ENCODE measurements around the gene FANK1.

Gene FANK1

GRCh38 chr10:126016882-126017281, 120.5 kb downstream of the FANK1 start:
- Histone ChIP-seq H3K4me1 (ENCODE audit: control extremely low read depth in 1 of 4, control insufficient read depth in 4 of 4, insufficient read depth in 4 of 4, low read length in 3 of 4) (peaks cover 0 to 3% (median under 1%) of the 10 kb centered on the region in 4 experiments), H3K27me3 (replicated peaks in 2 of 5; ENCODE audit: control insufficient read depth in 4 of 5, insufficient read depth in 5 of 5, low read length in 4 of 5) (no peaks in the 10 kb centered on the region), H3K9me3 (ENCODE audit: control extremely low read depth in 1 of 5, control insufficient read depth in 4 of 5, insufficient read depth in 2 of 5, low read depth in 1 of 5, low read length in 4 of 5) (peaks cover 0 to 3% (median 0%) of the 10 kb centered on the region in 5 experiments), H3K4me3 (ENCODE audit: control insufficient read depth in 1 of 7, extremely low read depth in 1 of 7, insufficient read depth in 4 of 7, low read depth in 2 of 7, low read length in 6 of 7) (no peak overlapping the region), H3K36me3 (ENCODE audit: control insufficient read depth in 4 of 4, insufficient read depth in 4 of 4, low read length in 3 of 4) (no peaks in the 10 kb centered on the region), H3K27ac (ENCODE audit: insufficient read depth in 1 of 2, low read depth in 1 of 2, low read length in 2 of 2, poor library complexity in 1 of 2, severe bottlenecking in 2 of 2) (no peak overlapping the region)
- WGBS (ENCODE audit: insufficient coverage), result 100% methylated on average over 2 of the region's 3 CpGs
- POLR2A ChIA-PET, result no interaction called here
- CTCF ChIA-PET, result interaction anchor here (0.9 to 1.1 kb wide), 2 partner anchors 14 to 35 kb away, joined by 3 read pairs; no protein-coding TSS in a partner anchor
- DNase-seq, result no peak

- DNase-seq, result no peak
- H3K36me3 ChIP-seq (ENCODE audit: control insufficient read depth in 4 of 4, insufficient read depth in 4 of 4, low read length in 3 of 4), result no peaks in the 10 kb centered on the region
- POLR2A ChIA-PET, result no interaction called here
- CTCF ChIA-PET, result no interaction called here
- peaks cover 0 to 3% (median 0%) of the 10 kb centered on the region in 5 experiments for H3K9me3 ChIP-seq (ENCODE audit: control extremely low read depth in 1 of 5, control insufficient read depth in 4 of 5, insufficient read depth in 2 of 5, low read depth in 1 of 5, low read length in 4 of 5)
- peaks cover 0 to 3% (median 0%) of the 10 kb centered on the region in 4 experiments for H3K4me1 ChIP-seq (ENCODE audit: control extremely low read depth in 1 of 4, control insufficient read depth in 4 of 4, insufficient read depth in 4 of 4, low read length in 3 of 4)
- H3K27me3 ChIP-seq (replicated peaks in 2 of 5; ENCODE audit: control insufficient read depth in 4 of 5, insufficient read depth in 5 of 5, low read length in 4 of 5), result no peaks in the 10 kb centered on the region
- H3K4me3 ChIP-seq (ENCODE audit: control insufficient read depth in 1 of 7, extremely low read depth in 1 of 7, insufficient read depth in 4 of 7, low read depth in 2 of 7, low read length in 6 of 7), result no peak overlapping the region
- H3K27ac ChIP-seq (ENCODE audit: insufficient read depth in 1 of 2, low read depth in 1 of 2, low read length in 2 of 2, poor library complexity in 1 of 2, severe bottlenecking in 2 of 2), result no peak overlapping the region
- WGBS (ENCODE audit: insufficient coverage), result 100% methylated on average over 2 of the region's 2 CpGs
Observed at GRCh38 chr10:126017961-126018560, 121.7 kb downstream of the FANK1 start.

- DNase-seq, result no peak
- Histone ChIP-seq H3K4me3 (ENCODE audit: control insufficient read depth in 1 of 7, extremely low read depth in 1 of 7, insufficient read depth in 4 of 7, low read depth in 2 of 7, low read length in 6 of 7) (no peak overlapping the region), H3K4me1 (ENCODE audit: control extremely low read depth in 1 of 4, control insufficient read depth in 4 of 4, insufficient read depth in 4 of 4, low read length in 3 of 4) (no peaks in the 10 kb centered on the region), H3K36me3 (ENCODE audit: control insufficient read depth in 4 of 4, insufficient read depth in 4 of 4, low read length in 3 of 4) (no peaks in the 10 kb centered on the region), H3K27me3 (replicated peaks in 2 of 5; ENCODE audit: control insufficient read depth in 4 of 5, insufficient read depth in 5 of 5, low read length in 4 of 5) (no peaks in the 10 kb centered on the region), H3K9me3 (ENCODE audit: control extremely low read depth in 1 of 5, control insufficient read depth in 4 of 5, insufficient read depth in 2 of 5, low read depth in 1 of 5, low read length in 4 of 5) (peaks cover 0 to 6% (median under 1%) of the 10 kb centered on the region in 5 experiments), H3K27ac (ENCODE audit: insufficient read depth in 1 of 2, low read depth in 1 of 2, low read length in 2 of 2, poor library complexity in 1 of 2, severe bottlenecking in 2 of 2) (no peak overlapping the region)
- CTCF ChIA-PET, result no interaction called here
- 93% methylated on average over 2 of the region's 5 CpGs for WGBS (ENCODE audit: insufficient coverage)
- POLR2A ChIA-PET, result no interaction called here
Observed at GRCh38 chr10:126021833-126022500, 125.6 kb downstream of the FANK1 start.

GRCh38 chr10:126022841-126023240, 126.5 kb downstream of the FANK1 start:
- peaks cover 0 to 6% (median 1%) of the 10 kb centered on the region in 5 experiments for H3K9me3 ChIP-seq (ENCODE audit: control extremely low read depth in 1 of 5, control insufficient read depth in 4 of 5, insufficient read depth in 2 of 5, low read depth in 1 of 5, low read length in 4 of 5)
- CTCF ChIA-PET, result interaction anchor here (1.6 kb wide), 1 partner anchor 13 kb away, joined by 3 read pairs; no protein-coding TSS in a partner anchor
- H3K27me3 ChIP-seq (replicated peaks in 2 of 5; ENCODE audit: control insufficient read depth in 4 of 5, insufficient read depth in 5 of 5, low read length in 4 of 5), result no peaks in the 10 kb centered on the region
- no peak for DNase-seq
- POLR2A ChIA-PET, result no interaction called here
- H3K27ac ChIP-seq (ENCODE audit: insufficient read depth in 1 of 2, low read depth in 1 of 2, low read length in 2 of 2, poor library complexity in 1 of 2, severe bottlenecking in 2 of 2), result no peak overlapping the region
- H3K4me3 ChIP-seq (ENCODE audit: control insufficient read depth in 1 of 7, extremely low read depth in 1 of 7, insufficient read depth in 4 of 7, low read depth in 2 of 7, low read length in 6 of 7), result no peak overlapping the region
- WGBS (ENCODE audit: insufficient coverage), result 96% methylated on average over 5 of the region's 5 CpGs
- H3K4me1 ChIP-seq (ENCODE audit: control extremely low read depth in 1 of 4, control insufficient read depth in 4 of 4, insufficient read depth in 4 of 4, low read length in 3 of 4), result no peaks in the 10 kb centered on the region
- H3K36me3 ChIP-seq (ENCODE audit: control insufficient read depth in 4 of 4, insufficient read depth in 4 of 4, low read length in 3 of 4), result no peaks in the 10 kb centered on the region

GRCh38 chr10:126027692-126028091, 131.3 kb downstream of the FANK1 start:
- no peak overlapping the region for H3K4me3 ChIP-seq (ENCODE audit: control insufficient read depth in 1 of 7, extremely low read depth in 1 of 7, insufficient read depth in 4 of 7, low read depth in 2 of 7, low read length in 6 of 7)
- no CpG with 5 or more reads among the region's 1 CpG for WGBS (ENCODE audit: insufficient coverage)
- peaks cover 0 to 11% (median 5%) of the 10 kb centered on the region in 5 experiments for H3K9me3 ChIP-seq (ENCODE audit: control extremely low read depth in 1 of 5, control insufficient read depth in 4 of 5, insufficient read depth in 2 of 5, low read depth in 1 of 5, low read length in 4 of 5)
- no peak for DNase-seq
- H3K27me3 ChIP-seq (replicated peaks in 2 of 5; ENCODE audit: control insufficient read depth in 4 of 5, insufficient read depth in 5 of 5, low read length in 4 of 5), result no peaks in the 10 kb centered on the region
- no peaks in the 10 kb centered on the region for H3K4me1 ChIP-seq (ENCODE audit: control extremely low read depth in 1 of 4, control insufficient read depth in 4 of 4, insufficient read depth in 4 of 4, low read length in 3 of 4)
- ChIA-PET POLR2A (no interaction called here), CTCF (interaction anchor here (1.4 kb wide), 1 partner anchor 9 kb away, joined by 5 read pairs; no protein-coding TSS in a partner anchor)
- H3K36me3 ChIP-seq (ENCODE audit: control insufficient read depth in 4 of 4, insufficient read depth in 4 of 4, low read length in 3 of 4), result no peaks in the 10 kb centered on the region
- H3K27ac ChIP-seq (ENCODE audit: insufficient read depth in 1 of 2, low read depth in 1 of 2, low read length in 2 of 2, poor library complexity in 1 of 2, severe bottlenecking in 2 of 2), result no peak overlapping the region

- 100% methylated on average over 3 of the region's 3 CpGs for WGBS (ENCODE audit: insufficient coverage)
- Histone ChIP-seq H3K27me3 (replicated peaks in 2 of 5; ENCODE audit: control insufficient read depth in 4 of 5, insufficient read depth in 5 of 5, low read length in 4 of 5) (peaks cover 0 to 2% (median 0%) of the 10 kb centered on the region in 5 experiments), H3K4me1 (ENCODE audit: control extremely low read depth in 1 of 4, control insufficient read depth in 4 of 4, insufficient read depth in 4 of 4, low read length in 3 of 4) (no peaks in the 10 kb centered on the region), H3K36me3 (ENCODE audit: control insufficient read depth in 4 of 4, insufficient read depth in 4 of 4, low read length in 3 of 4) (no peaks in the 10 kb centered on the region), H3K9me3 (ENCODE audit: control extremely low read depth in 1 of 5, control insufficient read depth in 4 of 5, insufficient read depth in 2 of 5, low read depth in 1 of 5, low read length in 4 of 5) (peaks cover 0 to 20% (median 11%) of the 10 kb centered on the region in 5 experiments), H3K27ac (ENCODE audit: insufficient read depth in 1 of 2, low read depth in 1 of 2, low read length in 2 of 2, poor library complexity in 1 of 2, severe bottlenecking in 2 of 2) (no peak overlapping the region), H3K4me3 (ENCODE audit: control insufficient read depth in 1 of 7, extremely low read depth in 1 of 7, insufficient read depth in 4 of 7, low read depth in 2 of 7, low read length in 6 of 7) (no peak overlapping the region)
- CTCF ChIA-PET, result interaction anchor here (1.2 to 1.9 kb wide), 2 partner anchors 11 to 13 kb away, joined by 3 to 5 read pairs; no protein-coding TSS in a partner anchor
- no peak for DNase-seq
- POLR2A ChIA-PET, result no interaction called here
Observed at GRCh38 chr10:126029999-126030398, 133.6 kb downstream of the FANK1 start.

GRCh38 chr10:126034586-126034985, 138.2 kb downstream of the FANK1 start:
- Histone ChIP-seq H3K27ac (ENCODE audit: insufficient read depth in 1 of 2, low read depth in 1 of 2, low read length in 2 of 2, poor library complexity in 1 of 2, severe bottlenecking in 2 of 2) (no peak overlapping the region), H3K9me3 (ENCODE audit: control extremely low read depth in 1 of 5, control insufficient read depth in 4 of 5, insufficient read depth in 2 of 5, low read depth in 1 of 5, low read length in 4 of 5) (peaks cover 0 to 10% (median 3%) of the 10 kb centered on the region in 5 experiments), H3K36me3 (ENCODE audit: control insufficient read depth in 4 of 4, insufficient read depth in 4 of 4, low read length in 3 of 4) (no peaks in the 10 kb centered on the region), H3K4me1 (ENCODE audit: control extremely low read depth in 1 of 4, control insufficient read depth in 4 of 4, insufficient read depth in 4 of 4, low read length in 3 of 4) (peaks cover 0 to 7% (median 1%) of the 10 kb centered on the region in 4 experiments), H3K27me3 (replicated peaks in 2 of 5; ENCODE audit: control insufficient read depth in 4 of 5, insufficient read depth in 5 of 5, low read length in 4 of 5) (peaks cover 0 to 2% (median 0%) of the 10 kb centered on the region in 5 experiments), H3K4me3 (ENCODE audit: control insufficient read depth in 1 of 7, extremely low read depth in 1 of 7, insufficient read depth in 4 of 7, low read depth in 2 of 7, low read length in 6 of 7) (no peak overlapping the region)
- POLR2A ChIA-PET, result no interaction called here
- 100% methylated on average over 1 of the region's 2 CpGs for WGBS (ENCODE audit: insufficient coverage)
- no peak for DNase-seq
- CTCF ChIA-PET, result no interaction called here

Data from common myeloid progenitor, CD34-positive (primary cell).